Esophagus (tissue), 2 donors: ENCODE measurements around the gene ACKR2. TPM values are rescaled to one million over a fixed set of nuclear protein-coding genes. Genes with fewer than 3 reads are reported as not detected.
A peak's percentile ranks its signal among the peaks of the same experiment; 100 is the strongest.

Experiments
- H3K27ac ChIP-seq, 2 donors: one replicate each; pipeline ENCODE4 v1.5.1; 2013; ENCODE audit warnings: low read depth in 2 of 2, mild to moderate bottlenecking in 2 of 2, inconsistent platforms in 1 of 2, low read length in 1 of 2, moderate library complexity in 1 of 2
- H3K27me3 ChIP-seq, 2 donors: one replicate each; pipeline ENCODE4 v1.6.1; 2013; ENCODE audit warnings: low read length in 2 of 2, control low read depth in 1 of 2, mild to moderate bottlenecking in 1 of 2; ENCODE audit not compliant: insufficient read depth in 2 of 2, control insufficient read depth in 1 of 2
- H3K36me3 ChIP-seq, 2 donors: one replicate each; pipeline ENCODE4 v1.6.1; 2013; ENCODE audit warnings: low read length in 1 of 2; ENCODE audit not compliant: control insufficient read depth in 2 of 2, insufficient read depth in 2 of 2
- H3K4me1 ChIP-seq, 2 donors: one replicate each; pipeline ENCODE4 v1.6.1; 2013; ENCODE audit warnings: low read length in 1 of 2; ENCODE audit not compliant: control insufficient read depth in 2 of 2, insufficient read depth in 2 of 2
- H3K4me3 ChIP-seq, 2 donors: one replicate each; pipeline ENCODE4 v1.5.1; 2013; ENCODE audit warnings: low read length in 2 of 2, mild to moderate bottlenecking in 2 of 2, low read depth in 1 of 2, moderate library complexity in 1 of 2
- H3K9me3 ChIP-seq, 2 donors: one replicate each; pipeline ENCODE4 v1.6.1; 2013; ENCODE audit warnings: mild to moderate bottlenecking in 2 of 2, low read depth in 1 of 2, low read length in 1 of 2, moderate library complexity in 1 of 2; ENCODE audit not compliant: control insufficient read depth in 2 of 2, insufficient read depth in 1 of 2
- WGBS, 2 donors: extraction: QIAGEN DNeasy Blood & Tissue Kit; methylation state at CpG; one replicate each; pipeline ENCODE4 v1.1.7; 2013; 5-methylcytosine and 5-hydroxymethylcytosine counted together
- polyA plus RNA-seq, 2 donors: library from polyadenylated mRNA; stranded (reverse); fragments of 200-250 nt; gene quantifications; one replicate each; pipeline ENCODE4 v1.2.3, GENCODE V29; 2013
- donor health status: healthy with polysubstance abuse.
- donor health status: Bipolar disorder and iron deficiency.

Gene ACKR2
- polyA plus RNA-seq, 2 donors = 0.75 to 0.88 TPM

GRCh38 chr3:42905740-42906069, 96.5 kb downstream of the ACKR2 start:
- H3K36me3 ChIP-seq = no peaks in the 10 kb centered on the region
- H3K9me3 ChIP-seq = peaks cover 0 to 5% of the 10 kb centered on the region in 2 donors
- H3K4me3 ChIP-seq = peak overlapping the region; percentile 52 to 74
- H3K4me1 ChIP-seq = peaks cover 0 to 7% of the 10 kb centered on the region in 2 donors
- H3K27ac ChIP-seq = peak overlapping the region in 1 of 2 donors; percentile 83
- WGBS, 2 donors = 11 to 16% methylated on average over 12 of the region's 12 CpGs
- H3K27me3 ChIP-seq = no peaks in the 10 kb centered on the region

DNA sequence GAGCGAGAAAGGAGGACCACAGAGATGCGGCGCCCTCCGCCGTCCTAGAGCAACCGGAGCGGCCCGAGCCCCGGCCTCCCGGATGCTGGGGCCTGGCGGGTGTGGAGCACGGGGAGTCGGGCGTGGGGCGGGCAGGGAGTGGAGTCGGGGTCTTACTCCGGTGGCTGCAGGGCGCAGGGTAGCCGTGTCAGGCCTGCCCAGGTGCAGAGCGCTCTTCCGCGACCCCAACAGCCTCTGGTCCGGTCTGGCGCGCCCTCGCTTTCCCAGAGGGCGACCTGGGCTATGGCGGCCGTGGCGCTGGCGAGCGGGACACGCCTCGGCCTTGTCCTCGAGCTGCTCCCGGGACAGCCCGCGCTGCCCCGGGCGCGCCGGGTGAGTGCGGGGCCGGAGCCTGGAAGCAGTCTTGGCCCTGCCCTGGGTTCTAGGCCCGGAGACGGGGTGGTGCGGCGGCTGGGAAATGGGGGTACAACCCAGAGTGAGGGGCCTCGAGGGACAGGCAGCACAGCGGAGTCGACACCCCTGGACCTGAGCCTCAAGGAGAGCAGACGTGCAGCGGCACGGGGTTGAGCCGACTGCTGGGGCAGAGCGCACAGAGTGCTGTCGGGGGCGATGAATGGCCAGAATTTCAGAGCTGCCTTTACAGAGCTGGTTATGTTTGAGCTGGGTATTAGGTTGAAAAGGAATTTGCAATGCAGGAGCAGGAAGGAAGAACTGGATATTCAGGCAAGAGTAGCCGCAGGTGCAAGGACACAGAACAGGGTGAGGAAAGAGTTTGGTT, 97.0 kb downstream of the ACKR2 start, which contains the start of gene ZNF662:
TSS of gene ZNF662 (plus strand) at position 73 of the 778 bp plus-strand sequence. CDS start 1,973 bp downstream, outside the sequence.
- Histone ChIP-seq H3K4me1 (peaks cover 0 to 7% of the 10 kb centered on the region in 2 donors), H3K36me3 (no peaks in the 10 kb centered on the region), H3K27ac (peak within 1 kb of the TSS; percentile 16 to 83), H3K4me3 (peak within 1 kb of the TSS; percentile 52 to 74), H3K27me3 (no peaks in the 10 kb centered on the region), H3K9me3 (peaks cover 0 to 5% of the 10 kb centered on the region in 2 donors)
- 3 to 5% methylated on average over 56 to 59 of the region's 59 CpGs for WGBS, 2 donors

GRCh38 chr3:42906848-42907183, 97.6 kb downstream of the ACKR2 start:
- Histone ChIP-seq H3K36me3 (no peaks in the 10 kb centered on the region), H3K27me3 (no peaks in the 10 kb centered on the region), H3K4me3 (peak overlapping the region; percentile 52 to 74), H3K9me3 (peaks cover 0 to 5% of the 10 kb centered on the region in 2 donors), H3K27ac (peak overlapping the region in 1 of 2 donors; percentile 67), H3K4me1 (peaks cover 0 to 7% of the 10 kb centered on the region in 2 donors)
- 71 to 80% methylated on average over 4 of the region's 4 CpGs for WGBS, 2 donors

DNA sequence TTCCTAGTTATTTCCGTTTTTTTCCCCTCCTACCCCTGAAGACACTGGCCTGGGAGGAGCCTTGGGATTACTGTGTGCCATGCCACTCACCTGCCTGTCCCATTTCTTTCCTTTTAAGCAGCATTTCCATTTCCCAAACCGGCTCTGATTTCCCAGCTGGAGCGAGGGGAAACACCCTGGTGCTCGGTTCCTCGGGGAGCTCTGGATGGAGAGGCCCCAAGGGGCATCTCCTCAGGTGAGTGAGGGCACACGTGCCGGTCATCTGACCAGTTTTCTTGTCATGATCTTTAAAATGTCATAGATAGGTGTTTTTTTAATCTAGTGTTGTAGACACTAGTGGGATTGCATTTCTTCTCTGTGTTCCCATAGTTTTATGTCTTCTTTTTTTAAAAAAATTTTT, 99.4 kb downstream of the ACKR2 start:
- H3K27ac ChIP-seq = no peak overlapping the region
- WGBS, 2 donors = 87 to 89% methylated on average over 7 of the region's 7 CpGs
- peaks cover 0 to 9% of the 10 kb centered on the region in 2 donors for H3K9me3 ChIP-seq
- H3K36me3 ChIP-seq = peaks cover 0 to 3% of the 10 kb centered on the region in 2 donors
- H3K4me1 ChIP-seq = peaks cover 0 to 7% of the 10 kb centered on the region in 2 donors
- H3K4me3 ChIP-seq = no peak overlapping the region
- H3K27me3 ChIP-seq = no peaks in the 10 kb centered on the region

- H3K27ac ChIP-seq = no peak overlapping the region
- H3K4me3 ChIP-seq = no peak overlapping the region
- H3K9me3 ChIP-seq = peaks cover 7 to 21% of the 10 kb centered on the region in 2 donors
- H3K36me3 ChIP-seq = peaks cover 3 to 5% of the 10 kb centered on the region in 2 donors
- peaks cover 0 to 7% of the 10 kb centered on the region in 2 donors for H3K4me1 ChIP-seq
- H3K27me3 ChIP-seq = no peaks in the 10 kb centered on the region
- 99 to 100% methylated on average over 2 of the region's 2 CpGs for WGBS, 2 donors
Measured at GRCh38 chr3:42911551-42911950, 102.3 kb downstream of the ACKR2 start.

DNA sequence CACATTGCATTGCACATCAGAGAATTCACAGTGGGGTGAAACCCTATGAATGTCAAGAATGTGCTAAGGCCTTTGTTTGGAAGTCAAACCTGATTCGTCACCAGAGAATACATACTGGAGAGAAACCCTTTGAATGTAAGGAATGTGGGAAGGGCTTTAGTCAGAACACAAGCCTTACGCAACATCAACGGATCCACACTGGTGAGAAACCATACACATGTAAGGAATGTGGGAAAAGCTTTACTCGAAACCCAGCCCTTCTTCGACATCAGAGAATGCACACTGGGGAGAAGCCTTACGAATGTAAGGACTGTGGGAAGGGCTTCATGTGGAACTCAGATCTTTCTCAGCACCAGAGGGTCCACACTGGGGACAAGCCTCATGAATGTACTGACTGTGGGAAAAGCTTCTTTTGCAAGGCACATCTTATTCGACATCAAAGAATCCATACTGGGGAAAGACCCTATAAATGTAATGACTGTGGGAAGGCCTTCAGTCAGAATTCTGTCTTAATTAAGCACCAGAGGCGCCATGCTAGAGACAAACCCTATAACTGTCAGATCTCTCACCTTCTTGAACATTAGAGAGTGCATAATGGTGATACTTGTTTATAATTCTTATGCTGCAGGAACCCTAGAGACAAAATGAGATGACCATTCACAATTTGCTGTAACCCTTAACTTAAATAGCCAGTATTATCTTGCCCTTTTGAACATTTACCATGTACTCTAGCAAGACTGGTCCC, 105.7 kb downstream of the ACKR2 start:
- no peaks in the 10 kb centered on the region for H3K4me1 ChIP-seq
- no peaks in the 10 kb centered on the region for H3K27me3 ChIP-seq
- H3K4me3 ChIP-seq = no peak overlapping the region
- peaks cover 3 to 5% of the 10 kb centered on the region in 2 donors for H3K36me3 ChIP-seq
- WGBS, 2 donors = 95% methylated on average over 8 of the region's 8 CpGs
- peaks cover 7 to 23% of the 10 kb centered on the region in 2 donors for H3K9me3 ChIP-seq
- H3K27ac ChIP-seq = no peak overlapping the region

Other genes starting within 250 kb of the ACKR2 start
- 10 to 100 TPM in 1 of 2 donors, 1 to 10 TPM in 1; 5.0 to 10.0 TPM for gene SEC22C, start 227.5 kb upstream of the ACKR2 start, polyA plus RNA-seq
- 10 to 100 TPM; 18.1 to 23.2 TPM for gene SS18L2, start 218.6 kb upstream of the ACKR2 start, polyA plus RNA-seq
- 10 to 100 TPM; 13.9 to 26.3 TPM for gene NKTR, start 208.8 kb upstream of the ACKR2 start, polyA plus RNA-seq
- 1 to 10 TPM; 3.5 to 6.0 TPM for gene ZBTB47, start 155.7 kb upstream of the ACKR2 start, polyA plus RNA-seq
- gene KLHL40, start 123.9 kb upstream of the ACKR2 start, polyA plus RNA-seq = under 1 TPM in 1 of 2 donors, not detected in 1; 0.02 TPM
- gene HHATL, start 106.6 kb upstream of the ACKR2 start, polyA plus RNA-seq = under 1 TPM; 0.12 to 0.41 TPM
- gene CCDC13, start 36.2 kb upstream of the ACKR2 start, polyA plus RNA-seq = 1 to 10 TPM in 1 of 2 donors, under 1 TPM in 1; 0.53 to 1.0 TPM
- 100 to 1,000 TPM; 137 to 161 TPM for gene HIGD1A, start 5.0 kb upstream of the ACKR2 start, polyA plus RNA-seq
- gene CYP8B1, start 66.4 kb downstream of the ACKR2 start, polyA plus RNA-seq = not detected
- 1 to 10 TPM; 2.5 to 5.2 TPM for gene ZNF662, start 96.7 kb downstream of the ACKR2 start, polyA plus RNA-seq
- 1 to 10 TPM in 1 of 2 donors, under 1 TPM in 1; 0.71 to 1.1 TPM for gene GASK1A, start 169.9 kb downstream of the ACKR2 start, polyA plus RNA-seq